GM18907 (cell line): Measurements from ENCODE around the gene FAM3C.

Experiments
- ATAC-seq: cut with Tn5 transposase; IDR thresholded peaks from one replicate; pipeline ENCODE4 v1.9.1; 2021; ENCODE audit warnings: mild to moderate bottlenecking, moderate library complexity; ENCODE audit not compliant: unreplicated experiment

The FAM3C gene

DNA sequence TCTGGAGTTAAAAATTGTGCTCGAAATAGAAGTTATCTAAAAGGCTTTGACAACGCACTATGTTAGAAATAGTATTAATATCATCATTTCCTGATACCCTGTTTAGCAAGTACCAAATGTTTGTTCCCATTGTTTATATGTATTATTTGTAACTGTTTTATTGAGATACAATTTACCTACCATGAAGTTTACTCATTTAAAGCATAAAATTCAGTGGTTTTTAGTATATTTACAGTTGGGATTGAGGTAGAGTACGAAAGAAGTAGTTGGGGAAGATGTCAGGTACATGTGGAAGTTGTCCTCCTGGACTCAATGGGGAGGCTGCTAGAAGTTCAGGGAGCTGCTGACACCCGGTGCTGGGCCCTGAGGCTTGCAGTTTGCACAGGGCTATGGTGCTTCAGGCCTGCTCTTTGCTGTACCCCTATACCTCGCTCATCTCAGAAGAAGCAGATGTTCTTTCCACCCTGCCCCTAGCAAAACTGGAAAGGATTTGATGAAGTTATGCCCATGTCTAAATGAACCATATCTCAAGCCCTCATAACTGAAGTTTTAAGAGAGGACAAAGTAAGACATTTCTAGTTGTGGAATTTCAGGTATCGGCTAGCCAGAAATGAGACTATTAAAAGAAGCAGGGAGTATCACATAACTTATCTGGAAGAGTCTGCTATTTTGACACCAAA, 92.5 kb downstream of the FAM3C start:
- ATAC-seq = no peak

DNA sequence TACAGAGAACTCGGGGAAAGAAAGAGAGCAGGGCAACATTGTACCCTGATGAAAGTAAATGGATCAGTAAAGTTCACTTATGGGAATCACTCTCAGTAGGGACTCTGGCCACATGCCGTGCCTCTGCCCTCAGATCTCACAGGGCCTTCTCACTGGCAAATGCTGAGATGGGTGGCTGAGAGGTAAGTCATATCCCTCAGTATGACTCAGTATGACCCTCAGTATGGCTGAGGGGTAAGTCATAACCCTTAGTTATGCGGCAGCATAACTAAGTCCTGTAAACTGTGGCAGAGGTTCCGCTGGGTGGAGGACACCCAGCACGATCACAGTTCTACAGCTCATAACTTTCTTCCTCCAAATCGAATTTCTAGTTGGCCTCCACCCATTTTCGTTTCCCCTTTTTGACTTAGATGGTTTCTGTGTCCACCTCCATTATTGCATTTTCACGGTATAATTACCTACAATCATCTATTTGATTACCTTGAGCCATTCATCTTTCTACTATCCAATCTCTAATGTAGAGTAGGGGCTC, 93.8 kb downstream of the FAM3C start:
- ATAC-seq = peak; percentile 95

DNA sequence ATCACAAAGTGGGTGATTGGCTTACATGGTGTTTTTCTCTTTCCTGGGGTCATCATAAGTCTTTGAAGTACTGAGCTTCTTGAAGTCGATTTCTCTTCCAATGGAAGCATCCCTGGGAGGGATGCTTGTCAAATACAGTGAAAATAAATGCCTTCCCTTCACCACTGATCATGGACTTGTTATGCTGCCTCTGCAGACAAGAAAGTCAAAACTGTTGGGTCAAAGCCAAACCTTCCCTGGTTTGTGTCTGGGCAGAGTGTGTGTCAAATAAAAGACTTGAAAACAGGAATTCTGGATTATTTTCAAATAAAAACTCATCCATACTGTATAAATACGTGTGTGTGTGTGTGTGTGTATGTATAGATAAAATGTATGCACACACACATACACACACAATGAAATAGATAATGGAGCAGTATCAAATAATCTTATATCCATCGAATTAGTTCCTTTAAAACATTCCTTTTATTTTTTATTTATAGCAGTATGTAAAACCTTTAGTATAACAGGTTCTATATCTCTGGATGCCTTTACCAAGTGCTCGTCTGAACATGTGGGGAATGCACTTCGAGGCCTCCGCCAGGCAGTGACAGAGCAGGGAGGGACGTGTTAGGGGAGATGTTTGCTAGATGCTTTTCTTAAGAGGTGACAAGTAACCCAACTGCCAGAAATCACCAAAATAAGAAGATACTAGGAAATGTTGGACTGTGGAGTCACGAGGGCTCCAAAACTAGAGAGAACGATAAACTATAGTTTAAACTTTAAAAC, 94.5 kb downstream of the FAM3C start:
- no peak for ATAC-seq

DNA sequence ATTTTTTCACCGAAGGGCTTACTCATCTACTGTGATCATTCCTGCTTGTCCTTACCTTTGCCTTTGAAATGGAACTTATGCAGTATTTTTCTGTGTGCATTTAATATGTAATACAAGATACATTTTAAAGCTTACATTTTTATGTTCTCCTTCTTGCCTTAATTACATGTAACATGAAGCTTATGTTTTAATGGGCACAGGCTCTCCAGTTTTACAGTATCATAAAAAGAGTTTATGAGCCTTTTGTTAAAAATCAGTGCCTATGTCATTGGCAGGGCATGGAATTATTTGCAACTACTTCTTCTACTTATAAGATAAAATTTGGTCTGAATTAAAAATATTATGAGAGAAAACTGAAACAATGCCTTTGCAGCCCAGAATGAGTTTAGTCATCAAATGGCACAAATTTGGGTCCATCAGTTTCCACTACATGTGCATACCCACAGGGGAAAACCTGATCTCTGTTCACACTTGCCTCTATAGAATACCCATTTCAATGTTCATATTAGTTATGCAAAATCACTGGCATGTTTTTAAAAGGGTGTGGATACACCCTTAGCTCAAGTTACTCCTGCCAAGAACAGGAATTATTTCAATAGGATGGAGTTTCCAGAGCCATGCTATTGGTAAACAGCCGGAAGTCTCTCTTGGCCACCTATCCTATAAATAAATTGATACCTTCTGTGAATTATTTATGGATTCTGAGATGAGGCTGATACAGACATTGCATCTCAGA, 95.3 kb downstream of the FAM3C start:
- no peak for ATAC-seq
